Caco-2 (cell line): ENCODE data around the gene TOPAZ1. TPM values are rescaled to one million over a fixed set of nuclear protein-coding genes. Genes with fewer than 3 reads are reported as not detected.

ENCODE experiments used
- BruUV-seq: library from RNA; stranded (reverse); fragments of 400-500 nt; replicated peaks from 2 replicates; lab custom pipeline; 2021; lab: Mats Ljungman, UMichigan
- CTCF ChIA-PET: fragments of 300-600 bp; sonication (Branson Sonifier 250); formaldehyde crosslinking; loops from one replicate; lab custom pipeline; 2022; ENCODE audit warnings: antibody characterized with exemption; lab: Charles Lee
- POLR2A ChIA-PET: fragments of 300-600 bp; sonication (Branson Sonifier 250); formaldehyde crosslinking; loops from one replicate; lab custom pipeline; 2022; ENCODE audit warnings: antibody characterized with exemption; lab: Charles Lee
- DNase-seq, 2 experiments: peaks; one replicate each; pipeline versions ENCODE4 v3.0.0 to v3.0.0-alpha.2; 2020 to 2022
- H3K27me3 ChIP-seq: replicated peaks from 2 replicates; pipeline ENCODE4 v1.6.0; 2011; ENCODE audit warnings: low read length; ENCODE audit not compliant: control insufficient read depth, insufficient read depth
- H3K36me3 ChIP-seq: 2 replicates; pipeline ENCODE4 v1.5.1; 2011; ENCODE audit warnings: low read length; ENCODE audit not compliant: control insufficient read depth, insufficient read depth
- H3K4me1 ChIP-seq: fragments of 250-450 bp; sonication (Bioruptor Pico); 2 replicates; pipeline ENCODE4 v1.5.1; 2020; ENCODE audit warnings: mild to moderate bottlenecking
- H3K4me3 ChIP-seq: 2 replicates; pipeline ENCODE4 v1.5.1; 2011; ENCODE audit warnings: low read depth, mild to moderate bottlenecking, control low read depth, low read length
- H3K9me3 ChIP-seq: fragments of 250-450 bp; sonication (Bioruptor Pico); 2 replicates; pipeline ENCODE4 v1.5.1; 2020; ENCODE audit warnings: mild to moderate bottlenecking, moderate library complexity
- H3K27ac Mint-ChIP-seq: one replicate; pipeline ENCODE4 v1.8.0; 2022; ENCODE audit warnings: mixed read lengths; ENCODE audit not compliant: unreplicated experiment
- H3K27me3 Mint-ChIP-seq: one replicate; pipeline ENCODE4 v1.8.0; 2022; ENCODE audit warnings: mixed read lengths; ENCODE audit not compliant: insufficient read depth, unreplicated experiment
- H3K36me3 Mint-ChIP-seq: one replicate; pipeline ENCODE4 v1.8.0; 2022; ENCODE audit warnings: mild to moderate bottlenecking, mixed read lengths; ENCODE audit not compliant: insufficient read depth, unreplicated experiment
- H3K4me1 Mint-ChIP-seq: one replicate; pipeline ENCODE4 v1.8.0; 2022; ENCODE audit warnings: low read depth, mixed read lengths; ENCODE audit not compliant: unreplicated experiment
- H3K4me3 Mint-ChIP-seq: one replicate; pipeline ENCODE4 v1.8.0; 2022; ENCODE audit warnings: mild to moderate bottlenecking, moderate library complexity, mixed read lengths; ENCODE audit not compliant: unreplicated experiment
- H3K9me3 Mint-ChIP-seq: one replicate; pipeline ENCODE4 v1.8.0; 2022; ENCODE audit warnings: mixed read lengths; ENCODE audit not compliant: unreplicated experiment
- CTCF ChIP-seq, 2 experiments: fragments of 200-600 bp in 1 of 2; IDR thresholded peaks; 1 replicate in 1 of 2; 2 replicates in 1 of 2; pipeline versions ENCODE4 v1.5.1 to v1.8.0; 2011 to 2022; ENCODE audit warnings: antibody characterized with exemption in 1 of 2, control low read depth in 1 of 2, inconsistent platforms in 1 of 2, low read depth in 1 of 2, low read length in 1 of 2, mild to moderate bottlenecking in 1 of 2, moderate library complexity in 1 of 2; ENCODE audit not compliant: insufficient read depth in 1 of 2, severe bottlenecking in 1 of 2, unreplicated experiment in 1 of 2
- intact Hi-C: fragments of 100-400 bp; cut with micrococcal nuclease; formaldehyde crosslinking; loops from one replicate; pipeline ENCODE4 v1.10.0; 2022; ENCODE audit not compliant: unreplicated experiment
- total RNA-seq: library from RNA; stranded (reverse); gene quantifications from 2 replicates; pipeline ENCODE4 v1.2.3, GENCODE V29; 2022

TOPAZ1 gene
- total RNA-seq, 1 experiment from 2014 or later, result not detected

- no peak for DNase-seq
- no peaks in the 10 kb centered on the region for H3K4me1 Mint-ChIP-seq
- Histone ChIP-seq H3K36me3 (no peaks in the 10 kb centered on the region), H3K9me3 (no peaks in the 10 kb centered on the region), H3K4me1 (peaks cover 1% of the 10 kb centered on the region; the same call in 1 of the 2 replicates), H3K27me3 (no peaks in the 10 kb centered on the region), H3K4me3 (no peak overlapping the region)
- ChIA-PET POLR2A (no interaction called here), CTCF (no interaction called here)
- intact Hi-C loops, result no loop called here
- H3K27ac Mint-ChIP-seq, result no peak overlapping the region
- TF ChIP-seq CTCF (IDR thresholded peaks at IDR 0.05; ENCODE audit: insufficient read depth in 1 of 2, low read depth in 1 of 2, low read length in 1 of 2, severe bottlenecking in 1 of 2, unreplicated experiment in 1 of 2), result no peak
- peaks cover 2% of the 10 kb centered on the region for H3K9me3 Mint-ChIP-seq
- no peaks in the 10 kb centered on the region for H3K36me3 Mint-ChIP-seq
- H3K4me3 Mint-ChIP-seq, result no peak overlapping the region
- no TSS peak for BruUV-seq
- H3K27me3 Mint-ChIP-seq, result peaks cover 3% of the 10 kb centered on the region
These were observed 1.0 kb downstream of the TOPAZ1 start for GRCh38 chr3:44242721-44243120.

DNA sequence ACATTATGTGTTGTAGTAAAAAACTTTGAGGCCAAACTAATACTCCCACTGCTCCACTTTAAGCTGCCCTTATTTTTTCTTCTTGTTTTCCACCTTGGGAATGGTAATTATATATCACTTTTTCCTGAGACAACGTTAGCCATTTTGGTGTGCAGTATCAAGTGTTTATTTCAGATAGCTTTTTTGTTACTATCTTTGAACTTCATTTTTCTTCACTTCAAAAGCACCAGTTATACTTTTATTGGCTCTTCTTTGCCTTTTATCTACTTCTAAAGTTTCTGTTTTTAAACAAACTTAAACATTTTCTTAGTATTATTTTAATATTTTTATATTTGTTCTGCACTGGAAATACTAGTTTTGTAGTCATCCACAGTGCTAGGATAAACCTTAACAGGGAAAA lies 6.5 kb downstream of the TOPAZ1 start:
- Mint-ChIP-seq H3K36me3 (no peaks in the 10 kb centered on the region), H3K27ac (no peak overlapping the region), H3K4me3 (no peak overlapping the region), H3K9me3 (peaks cover 21% of the 10 kb centered on the region), H3K27me3 (peaks cover 3% of the 10 kb centered on the region), H3K4me1 (no peaks in the 10 kb centered on the region)
- DNase-seq, result no peak
- H3K36me3 ChIP-seq, result no peaks in the 10 kb centered on the region
- H3K9me3 ChIP-seq, result peaks cover 13% of the 10 kb centered on the region; the same call in 1 of the 2 replicates
- no peak for TF ChIP-seq CTCF (IDR thresholded peaks at IDR 0.05; ENCODE audit: insufficient read depth in 1 of 2, low read depth in 1 of 2, low read length in 1 of 2, severe bottlenecking in 1 of 2, unreplicated experiment in 1 of 2)
- no TSS peak for BruUV-seq
- CTCF ChIA-PET, result interaction anchor here (0.6 kb wide), 1 partner anchor 9 kb away, joined by 3 read pairs; no protein-coding TSS in a partner anchor
- H3K4me1 ChIP-seq, result no peaks in the 10 kb centered on the region
- POLR2A ChIA-PET, result no interaction called here
- H3K27me3 ChIP-seq, result no peaks in the 10 kb centered on the region
- intact Hi-C loops, result no loop called here
- H3K4me3 ChIP-seq, result no peak overlapping the region

- BruUV-seq, result no TSS peak
- ChIA-PET POLR2A (no interaction called here), CTCF (no interaction called here)
- H3K9me3 Mint-ChIP-seq, result peaks cover 21% of the 10 kb centered on the region
- intact Hi-C loops, result no loop called here
- H3K36me3 Mint-ChIP-seq, result no peaks in the 10 kb centered on the region
- Histone ChIP-seq H3K27me3 (no peaks in the 10 kb centered on the region), H3K36me3 (no peaks in the 10 kb centered on the region), H3K4me3 (no peak overlapping the region), H3K9me3 (peaks cover 13% of the 10 kb centered on the region; the same call in 1 of the 2 replicates), H3K4me1 (no peaks in the 10 kb centered on the region)
- no peak for TF ChIP-seq CTCF (IDR thresholded peaks at IDR 0.05; ENCODE audit: insufficient read depth in 1 of 2, low read depth in 1 of 2, low read length in 1 of 2, severe bottlenecking in 1 of 2, unreplicated experiment in 1 of 2)
- DNase-seq, result no peak
- H3K4me1 Mint-ChIP-seq, result no peaks in the 10 kb centered on the region
- no peak overlapping the region for H3K4me3 Mint-ChIP-seq
- no peak overlapping the region for H3K27ac Mint-ChIP-seq
- H3K27me3 Mint-ChIP-seq, result no peaks in the 10 kb centered on the region
These were observed 10.8 kb downstream of the TOPAZ1 start for GRCh38 chr3:44252332-44252959.
